ENCODE measurements around the gene MCM9.

DNA sequence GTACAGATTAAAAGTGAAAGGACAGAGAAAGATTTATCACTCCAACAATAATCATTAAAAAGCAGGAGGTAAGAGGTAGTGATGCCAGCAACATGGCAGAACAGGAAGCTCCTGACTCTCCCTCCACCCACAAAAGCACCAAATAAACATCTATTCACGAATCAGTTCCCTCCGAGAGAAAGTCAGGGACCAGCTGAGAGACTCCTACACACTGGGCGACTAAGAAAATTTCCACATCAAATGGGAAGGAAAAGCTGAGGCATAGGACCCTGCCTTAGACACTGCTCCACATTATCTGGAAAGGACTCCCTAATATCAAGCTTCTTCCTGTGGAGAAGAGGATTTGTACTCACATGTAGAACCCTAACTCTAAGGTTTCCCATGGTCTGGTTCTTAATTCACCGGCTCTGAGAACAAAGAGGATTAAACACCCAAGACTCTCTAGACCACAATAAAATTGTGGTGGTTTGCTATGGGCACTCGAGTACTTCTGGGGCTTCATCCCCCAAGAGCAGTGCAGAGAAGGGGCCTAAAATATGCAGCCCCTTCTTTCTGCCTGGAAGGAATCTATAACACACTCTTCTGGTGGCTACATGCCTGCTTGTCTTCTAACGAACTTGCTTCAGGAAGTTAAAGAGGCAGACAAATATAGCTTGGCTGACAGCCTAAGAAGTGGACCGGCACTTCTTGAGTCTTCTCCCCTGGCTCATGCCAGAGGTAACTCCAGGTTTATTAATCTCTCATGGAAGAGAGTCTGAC lies 70.4 kb downstream of the MCM9 start:
- no peak for TF ChIP-seq RAD21 (IDR thresholded peaks at IDR 0.05; ENCODE audit: low read length)
- TF ChIP-seq, protein P1, sequence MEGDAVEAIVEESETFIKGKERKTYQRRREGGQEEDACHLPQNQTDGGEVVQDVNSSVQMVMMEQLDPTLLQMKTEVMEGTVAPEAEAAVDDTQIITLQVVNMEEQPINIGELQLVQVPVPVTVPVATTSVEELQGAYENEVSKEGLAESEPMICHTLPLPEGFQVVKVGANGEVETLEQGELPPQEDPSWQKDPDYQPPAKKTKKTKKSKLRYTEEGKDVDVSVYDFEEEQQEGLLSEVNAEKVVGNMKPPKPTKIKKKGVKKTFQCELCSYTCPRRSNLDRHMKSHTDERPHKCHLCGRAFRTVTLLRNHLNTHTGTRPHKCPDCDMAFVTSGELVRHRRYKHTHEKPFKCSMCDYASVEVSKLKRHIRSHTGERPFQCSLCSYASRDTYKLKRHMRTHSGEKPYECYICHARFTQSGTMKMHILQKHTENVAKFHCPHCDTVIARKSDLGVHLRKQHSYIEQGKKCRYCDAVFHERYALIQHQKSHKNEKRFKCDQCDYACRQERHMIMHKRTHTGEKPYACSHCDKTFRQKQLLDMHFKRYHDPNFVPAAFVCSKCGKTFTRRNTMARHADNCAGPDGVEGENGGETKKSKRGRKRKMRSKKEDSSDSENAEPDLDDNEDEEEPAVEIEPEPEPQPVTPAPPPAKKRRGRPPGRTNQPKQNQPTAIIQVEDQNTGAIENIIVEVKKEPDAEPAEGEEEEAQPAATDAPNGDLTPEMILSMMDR (conservative IDR thresholded peaks at IDR 0.05; ENCODE audit: low read depth, low read length): no peak
- TF ChIP-seq, protein P2, sequence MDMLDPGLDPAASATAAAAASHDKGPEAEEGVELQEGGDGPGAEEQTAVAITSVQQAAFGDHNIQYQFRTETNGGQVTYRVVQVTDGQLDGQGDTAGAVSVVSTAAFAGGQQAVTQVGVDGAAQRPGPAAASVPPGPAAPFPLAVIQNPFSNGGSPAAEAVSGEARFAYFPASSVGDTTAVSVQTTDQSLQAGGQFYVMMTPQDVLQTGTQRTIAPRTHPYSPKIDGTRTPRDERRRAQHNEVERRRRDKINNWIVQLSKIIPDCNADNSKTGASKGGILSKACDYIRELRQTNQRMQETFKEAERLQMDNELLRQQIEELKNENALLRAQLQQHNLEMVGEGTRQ (IDR thresholded peaks at IDR 0.05; ENCODE audit: low read depth, low read length): no peak
- no peak for TF ChIP-seq CEBPB (IDR thresholded peaks at IDR 0.05; ENCODE audit: low read depth, low read length)
- no peak for TF ChIP-seq POLR2A (IDR thresholded peaks at IDR 0.05; ENCODE audit: low read depth, low read length)
- no peak for TF ChIP-seq FOS (IDR thresholded peaks at IDR 0.05; ENCODE audit: low read depth, low read length)
- TF ChIP-seq MAFK (IDR thresholded peaks at IDR 0.05; ENCODE audit: low read depth, low read length): no peak
- no peak for TF ChIP-seq SMC3 (IDR thresholded peaks at IDR 0.05; ENCODE audit: low read depth, low read length)
- TF ChIP-seq MAZ (IDR thresholded peaks at IDR 0.05; ENCODE audit: borderline replicate concordance, low read depth, low read length): no peak
- TF ChIP-seq RFX5 (IDR thresholded peaks at IDR 0.05; ENCODE audit: low read depth, low read length): no peak
- no peak for TF ChIP-seq MXI1 (IDR thresholded peaks at IDR 0.05; ENCODE audit: borderline replicate concordance, low read depth, low read length)
- TF ChIP-seq, protein P3, sequence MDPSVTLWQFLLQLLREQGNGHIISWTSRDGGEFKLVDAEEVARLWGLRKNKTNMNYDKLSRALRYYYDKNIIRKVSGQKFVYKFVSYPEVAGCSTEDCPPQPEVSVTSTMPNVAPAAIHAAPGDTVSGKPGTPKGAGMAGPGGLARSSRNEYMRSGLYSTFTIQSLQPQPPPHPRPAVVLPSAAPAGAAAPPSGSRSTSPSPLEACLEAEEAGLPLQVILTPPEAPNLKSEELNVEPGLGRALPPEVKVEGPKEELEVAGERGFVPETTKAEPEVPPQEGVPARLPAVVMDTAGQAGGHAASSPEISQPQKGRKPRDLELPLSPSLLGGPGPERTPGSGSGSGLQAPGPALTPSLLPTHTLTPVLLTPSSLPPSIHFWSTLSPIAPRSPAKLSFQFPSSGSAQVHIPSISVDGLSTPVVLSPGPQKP (IDR thresholded peaks at IDR 0.05; ENCODE audit: borderline replicate concordance, low read depth, low read length): no peak
- no peak for TF ChIP-seq NFE2L2 (IDR thresholded peaks at IDR 0.05; ENCODE audit: low read depth, low read length)
- no peak for TF ChIP-seq CHD1 (IDR thresholded peaks at IDR 0.05; ENCODE audit: low read depth, low read length)

All from IMR-90 (cell line).